Activated CD4-positive, alpha-beta T cell treated with anti-CD3 and anti-CD28 coated beads, Interleukin-2, amount 50 U/mL, for 4 hours (primary cell): ENCODE results near the gene TLE3.

Source experiments
- DNase-seq, 2 experiments: peaks; one replicate each; pipeline ENCODE4 v3.0.0-alpha.2; 2020

TLE3 gene

GRCh38 chr15:70082281-70082900, 15.3 kb downstream of the TLE3 start:
- no peak for DNase-seq

GRCh38 chr15:70081612-70082011, 16.1 kb downstream of the TLE3 start:
- no peak for DNase-seq

DNA sequence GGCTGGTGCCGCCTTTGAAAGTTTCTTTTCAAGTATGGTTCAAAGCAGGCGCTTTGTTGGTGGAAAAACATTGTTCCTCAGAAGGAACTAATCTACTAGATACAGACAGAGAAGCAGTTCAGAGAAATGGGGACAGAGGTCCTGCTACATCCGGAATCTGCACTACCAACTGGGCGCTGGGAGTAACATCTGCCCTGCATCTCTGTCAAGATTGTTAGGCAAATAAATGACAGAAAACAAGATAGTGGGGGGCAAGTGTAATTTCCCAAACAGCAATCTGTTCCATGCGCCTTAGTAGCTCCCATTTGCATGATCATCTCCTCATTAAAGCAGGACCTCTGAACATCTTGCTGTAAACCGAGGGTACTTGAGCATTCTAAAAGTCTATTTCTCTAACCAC, 17.4 kb downstream of the TLE3 start:
- no peak for DNase-seq

GRCh38 chr15:70079888-70080287, 17.8 kb downstream of the TLE3 start:
- no peak for DNase-seq

- no peak for DNase-seq
Measured at GRCh38 chr15:70078578-70079417, 18.9 kb downstream of the TLE3 start.

GRCh38 chr15:70077188-70078147, 20.2 kb downstream of the TLE3 start:
- DNase-seq = no peak

DNA sequence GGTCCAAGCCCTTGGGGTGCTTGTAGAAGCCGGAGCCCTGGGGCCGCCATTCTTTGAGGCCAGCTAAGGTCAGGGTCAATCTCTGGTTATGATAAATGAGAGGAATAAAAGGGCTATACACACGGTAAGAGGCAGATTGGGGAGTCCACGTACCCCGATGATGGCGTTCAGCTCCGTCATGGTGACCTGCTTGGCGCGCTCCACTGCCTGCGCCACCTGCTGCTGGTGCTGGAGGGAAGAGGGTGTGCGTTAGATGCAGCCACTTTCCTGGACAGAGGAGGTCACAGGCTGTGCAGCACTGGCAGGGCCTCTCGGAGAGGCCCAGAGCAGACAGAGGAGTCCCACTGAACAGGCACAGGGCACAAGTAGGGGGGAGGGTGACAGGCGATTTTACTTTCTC, 23.3 kb downstream of the TLE3 start:
- no peak for DNase-seq

- DNase-seq = no peak
Measured at GRCh38 chr15:70072479-70072878, 25.2 kb downstream of the TLE3 start.

DNA sequence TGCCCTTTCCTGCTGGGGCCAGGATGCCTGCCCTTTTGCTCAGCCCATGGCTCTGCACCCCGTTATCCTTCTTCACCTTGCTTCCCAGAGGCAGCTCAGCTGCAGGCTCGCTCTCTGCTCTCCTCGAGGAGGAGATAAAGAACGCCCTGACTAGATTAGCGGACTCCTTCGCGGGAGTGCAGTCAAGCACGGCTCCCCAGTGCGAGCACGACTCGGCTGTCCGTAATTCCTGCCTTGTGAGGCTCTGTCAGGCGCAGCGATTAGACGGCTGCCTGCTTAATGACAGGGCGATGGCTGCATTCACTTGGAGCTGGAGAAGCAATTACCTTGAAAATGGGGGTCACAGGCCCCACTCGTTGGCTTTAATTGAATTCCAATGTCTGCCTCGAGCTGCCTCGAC, 25.9 kb downstream of the TLE3 start:
- no peak for DNase-seq

GRCh38 chr15:70069716-70070115, 28.0 kb downstream of the TLE3 start:
- DNase-seq = no peak

DNA sequence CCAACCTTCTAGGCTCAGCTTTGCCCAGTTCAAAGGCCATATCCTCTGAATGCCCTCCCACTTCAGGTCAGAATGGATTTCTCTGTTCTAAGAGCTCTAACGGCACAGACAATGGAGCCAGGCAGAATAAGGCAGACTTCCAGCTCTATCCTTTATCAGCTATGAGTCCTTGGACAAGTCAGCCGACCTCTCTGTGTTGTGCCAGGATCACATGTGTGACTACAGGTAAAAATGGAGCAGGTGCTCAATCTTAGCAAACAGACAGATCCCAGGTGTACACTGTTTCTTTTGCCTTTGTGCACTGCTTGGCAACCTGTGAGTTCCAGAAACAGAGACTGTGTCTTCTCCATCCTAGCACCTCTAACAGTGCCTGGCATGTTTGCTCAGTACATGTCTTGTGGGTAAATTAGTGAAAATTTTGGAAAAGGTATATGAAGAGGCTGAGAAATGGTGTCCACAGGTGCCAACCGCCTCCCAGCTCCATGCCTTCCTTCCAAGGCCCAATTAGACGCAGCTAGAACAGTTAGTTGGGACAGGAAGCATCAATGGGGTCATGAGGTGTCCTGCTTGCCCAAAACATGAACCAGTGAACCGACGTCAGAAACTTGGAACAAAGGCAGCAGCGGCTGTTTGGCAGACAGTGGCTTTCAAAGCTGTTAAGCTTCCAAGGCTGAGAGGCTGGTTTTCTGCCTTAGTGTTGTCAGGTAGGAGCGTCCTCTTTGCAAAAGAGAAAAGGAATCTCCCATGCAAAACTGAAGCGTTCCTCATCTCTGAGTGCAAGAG, 28.7 kb downstream of the TLE3 start:
- no peak for DNase-seq

- no peak for DNase-seq
Measured at GRCh38 chr15:70067681-70068080, 30.0 kb downstream of the TLE3 start.

- DNase-seq = no peak
Measured at GRCh38 chr15:70067011-70067410, 30.7 kb downstream of the TLE3 start.

DNA sequence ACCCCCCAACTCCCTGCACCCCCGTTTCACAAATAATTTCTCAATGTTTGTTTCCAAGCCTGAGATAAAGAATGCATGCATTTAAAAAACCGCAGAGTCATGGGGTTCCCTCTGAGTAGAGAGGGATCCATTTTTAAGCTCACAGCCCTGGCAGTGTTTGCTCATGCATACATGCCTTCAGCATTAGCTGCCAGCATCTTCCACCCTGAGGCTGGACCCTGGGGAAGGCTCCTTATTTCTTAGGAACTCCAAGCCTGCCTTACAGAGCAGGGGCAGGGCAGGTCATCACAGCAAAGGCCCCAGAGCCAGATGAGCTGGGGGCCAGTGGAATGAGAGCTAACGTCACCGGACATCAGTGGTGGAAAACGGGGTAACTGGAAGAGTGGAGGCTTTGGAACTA, 31.3 kb downstream of the TLE3 start:
- DNase-seq = no peak

- no peak for DNase-seq
Measured at GRCh38 chr15:70066004-70066403, 31.7 kb downstream of the TLE3 start.

GRCh38 chr15:70065006-70065722, 32.6 kb downstream of the TLE3 start:
- no peak for DNase-seq

- DNase-seq = no peak
Measured at GRCh38 chr15:70064441-70064840, 33.3 kb downstream of the TLE3 start.

GRCh38 chr15:70063980-70064379, 33.7 kb downstream of the TLE3 start:
- no peak for DNase-seq

DNA sequence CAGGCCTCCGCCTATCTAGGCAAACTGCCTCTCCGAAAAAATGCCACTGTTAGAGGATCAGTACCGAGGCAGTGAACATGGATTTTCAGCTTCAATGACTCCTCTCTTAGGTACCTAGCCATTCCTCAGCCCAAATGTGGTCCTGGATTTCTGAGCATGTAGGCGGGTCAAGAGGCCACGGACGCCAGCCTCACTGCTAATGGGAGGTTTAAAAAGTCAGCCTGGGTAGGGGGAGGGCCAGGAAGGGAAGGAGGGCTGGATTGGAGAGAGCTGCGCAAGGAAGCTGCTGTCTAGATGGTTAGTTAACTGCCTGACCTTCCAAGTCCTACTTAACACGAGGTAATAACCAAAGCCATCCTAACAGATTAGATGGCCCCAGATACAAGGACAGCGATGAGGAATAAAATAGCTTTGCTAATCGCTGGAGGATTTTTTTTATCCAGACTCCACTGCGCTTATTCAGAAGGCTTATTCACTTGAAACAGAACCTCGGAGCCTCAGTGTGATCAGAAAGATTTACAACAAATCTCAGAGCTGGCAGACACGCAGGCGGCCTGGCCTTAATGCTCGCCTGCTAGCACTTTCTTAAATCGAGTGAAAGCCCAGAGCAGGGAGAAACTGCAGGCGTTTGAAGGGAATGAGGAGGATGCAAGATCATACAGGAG, 34.3 kb downstream of the TLE3 start:
- DNase-seq = no peak

DNA sequence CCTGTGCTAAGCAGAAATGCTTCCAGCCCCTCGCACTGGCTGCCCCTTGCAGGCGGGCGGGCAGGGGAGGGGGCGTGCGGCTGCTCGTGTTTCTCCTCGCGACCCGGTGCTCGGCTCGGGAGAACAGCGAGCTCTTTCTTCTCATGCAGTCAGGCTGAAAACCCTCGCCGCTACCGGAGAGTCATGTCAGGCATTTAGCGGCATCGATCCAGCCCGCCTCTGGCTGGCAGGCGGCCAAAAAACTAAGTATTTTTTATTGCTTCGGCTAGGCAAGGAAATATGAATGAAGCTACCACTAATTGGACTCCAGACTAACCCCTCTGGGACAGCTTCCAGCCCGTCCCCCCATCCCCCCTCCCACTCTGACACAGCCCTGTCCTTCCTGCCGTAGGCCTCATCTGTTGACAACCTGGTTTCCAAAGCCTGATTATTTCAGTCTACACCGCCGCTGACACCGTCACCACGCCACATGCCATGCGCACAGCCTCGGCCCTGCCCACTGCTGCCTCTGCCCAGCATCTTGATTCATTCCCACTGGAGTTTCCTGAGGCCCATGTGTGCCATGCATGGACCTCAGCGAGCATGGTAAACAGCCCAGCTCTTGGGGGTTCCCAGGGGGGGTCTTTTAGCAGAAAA, 35.3 kb downstream of the TLE3 start:
- no peak for DNase-seq
